HepG2 (cell line): ENCODE measurements around the gene ZNF341. TPM values are rescaled to one million over a fixed set of nuclear protein-coding genes. Genes with fewer than 3 reads are reported as not detected.

ENCODE experiments used
- HMGA1 ChIP-seq: sonication (generic); formaldehyde crosslinking; conservative IDR thresholded peaks from 2 replicates; pipeline ENCODE4 v1.4.0; 2020; ENCODE audit warnings: missing genetic modification reagents
- MAFG ChIP-seq: sonication (generic); formaldehyde crosslinking; IDR thresholded peaks from 2 replicates; pipeline ENCODE4 v1.5.1; 2020; ENCODE audit warnings: mild to moderate bottlenecking, missing genetic modification reagents
- MEF2D ChIP-seq: sonication (generic); formaldehyde crosslinking; IDR thresholded peaks from 2 replicates; pipeline ENCODE4 v1.5.1; 2020; ENCODE audit warnings: mild to moderate bottlenecking, missing genetic modification reagents
- NR2F6 ChIP-seq, 2 experiments: IDR thresholded peaks; 2 replicates each; pipeline ENCODE4 v1.6.1; 2016; ENCODE audit warnings: antibody characterized with exemption in 1 of 2, mild to moderate bottlenecking in 1 of 2
- SALL2 ChIP-seq: sonication (generic); formaldehyde crosslinking; IDR thresholded peaks from 2 replicates; pipeline ENCODE4 v1.8.1; 2023; ENCODE audit warnings: mild to moderate bottlenecking, missing genetic modification reagents, inconsistent platforms
- SPEN ChIP-seq: sonication (generic); formaldehyde crosslinking; IDR thresholded peaks from 2 replicates; pipeline ENCODE4 v1.5.1; 2020; ENCODE audit warnings: low read depth, mild to moderate bottlenecking, missing genetic modification reagents
- TCF7L2 ChIP-seq: IDR thresholded peaks from 2 replicates; pipeline ENCODE4 v1.6.1; 2011; ENCODE audit warnings: mild to moderate bottlenecking, low read depth, low read length, moderate library complexity
- ZFX ChIP-seq: sonication (generic); formaldehyde crosslinking; IDR thresholded peaks from 2 replicates; pipeline ENCODE4 v1.4.0; 2020; ENCODE audit warnings: mild to moderate bottlenecking, low read depth, missing genetic modification reagents, moderate library complexity
- ZNF225 ChIP-seq: sonication (generic); formaldehyde crosslinking; IDR thresholded peaks from 2 replicates; pipeline ENCODE4 v1.4.0; 2020; ENCODE audit warnings: mild to moderate bottlenecking, missing genetic modification reagents
- ZNF317 ChIP-seq: sonication (generic); formaldehyde crosslinking; IDR thresholded peaks from 2 replicates; pipeline ENCODE4 v1.5.0; 2020; ENCODE audit warnings: mild to moderate bottlenecking, missing genetic modification reagents
- ZNF546 ChIP-seq: sonication (generic); formaldehyde crosslinking; conservative IDR thresholded peaks from 2 replicates; pipeline ENCODE4 v1.8.1; 2023; ENCODE audit warnings: mild to moderate bottlenecking, missing genetic modification reagents
- ZNF644 ChIP-seq: IDR thresholded peaks from 2 replicates; pipeline ENCODE4 v1.6.1; 2016; ENCODE audit warnings: low read depth
- ZNF674 ChIP-seq: sonication (generic); formaldehyde crosslinking; IDR thresholded peaks from 2 replicates; pipeline ENCODE4 v1.5.0; 2020; ENCODE audit warnings: low read depth, mild to moderate bottlenecking, missing genetic modification reagents
- polyA plus RNA-seq, 8 experiments: library from polyadenylated mRNA; depleted of rRNA in 3 of 8; stranded (reverse) in 7 of 8; unstranded in 1 of 8; fragments of >200 nt; fragmentation: Illumina TruSeq in 4 of 8; extraction: Trizol in 4 of 8; gene quantifications; 2 replicates each; pipeline versions ENCODE4 v1.2.1 to v1.2.3, GENCODE V29; 2011 to 2016; ENCODE audit warnings: low read depth in 4 of 8, missing spikeins in 1 of 8, mixed read lengths in 1 of 8; ENCODE audit not compliant: insufficient read depth in 1 of 8
- total RNA-seq, 5 experiments: library from RNA; depleted of rRNA; stranded (reverse); fragments of >200 nt; fragmentation: Illumina TruSeq; extraction: Trizol; gene quantifications; 2 replicates each; pipeline ENCODE4 v1.2.3, GENCODE V29; 2016; ENCODE audit warnings: low read depth in 1 of 5
- TF ChIP-seq, protein P1 (sequence below): IDR thresholded peaks from 2 replicates; pipeline ENCODE4 v1.6.1; 2016; ENCODE audit warnings: low read depth, control low read depth
- TF ChIP-seq, protein P2 (sequence below): IDR thresholded peaks from 2 replicates; pipeline ENCODE4 v1.6.1; 2016; ENCODE audit warnings: missing biosample characterization, missing genetic modification reagents, low read depth
- TF ChIP-seq, protein P3 (sequence below): IDR thresholded peaks from 2 replicates; pipeline ENCODE4 v1.6.1; 2018; ENCODE audit warnings: missing genetic modification reagents, mild to moderate bottlenecking, missing compliant biosample characterization
- TF ChIP-seq, protein P4 (sequence below): sonication (generic); formaldehyde crosslinking; IDR thresholded peaks from 2 replicates; pipeline ENCODE4 v1.4.0; 2020; ENCODE audit warnings: missing genetic modification reagents, borderline replicate concordance
- TF ChIP-seq, protein P5 (sequence below): sonication (generic); formaldehyde crosslinking; conservative IDR thresholded peaks from 2 replicates; pipeline ENCODE4 v1.4.0; 2020; ENCODE audit warnings: missing genetic modification reagents
- TF ChIP-seq, protein P6 (sequence below): sonication (generic); formaldehyde crosslinking; IDR thresholded peaks from 2 replicates; pipeline ENCODE4 v1.5.0; 2020; ENCODE audit warnings: mild to moderate bottlenecking, missing genetic modification reagents, borderline replicate concordance

The ZNF341 gene
- total and polyA plus RNA-seq, 2 of the 13 experiments (the other 11 are each of a cell fraction or from before 2014, with no cell fraction given) = 1.1 to 2.2 TPM

DNA sequence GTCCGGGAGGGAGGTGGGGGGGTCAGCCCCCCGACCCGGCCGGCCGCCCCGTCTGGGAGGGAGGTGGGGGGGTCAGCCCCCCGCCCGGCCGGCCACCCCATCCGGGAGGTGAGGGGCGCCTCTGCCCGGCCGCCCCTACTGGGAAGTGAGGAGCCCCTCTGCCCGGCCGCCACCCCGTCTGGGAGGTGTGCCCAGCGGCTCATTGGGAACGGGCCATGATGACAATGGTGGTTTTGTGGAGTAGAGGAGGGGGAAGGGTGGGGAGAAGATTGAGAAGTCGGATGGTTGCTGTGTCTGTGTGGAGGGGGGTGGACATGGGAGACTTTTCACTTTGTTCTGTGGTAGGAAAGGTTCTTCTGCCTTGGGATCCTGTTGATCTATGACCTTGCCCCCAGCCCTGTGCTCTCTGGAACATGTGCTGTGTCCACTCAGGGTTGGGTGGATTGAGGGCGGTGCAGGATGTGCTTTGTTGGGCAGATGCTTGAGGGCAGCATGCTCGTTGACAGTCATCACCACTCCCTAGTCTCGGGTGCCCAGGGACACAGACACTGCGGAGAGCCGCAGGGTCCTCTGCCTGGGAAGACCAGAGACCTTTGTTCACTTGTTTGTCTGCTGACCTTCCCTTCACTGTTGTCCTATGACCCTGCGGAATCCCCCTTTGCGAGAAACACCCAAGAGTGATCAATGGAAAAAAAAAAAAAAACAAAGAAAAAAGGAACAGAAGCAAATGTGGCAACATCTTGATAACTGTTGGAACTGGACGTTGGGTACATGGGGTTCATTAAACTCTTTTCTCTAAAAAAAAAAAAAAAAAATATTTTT lies 30.0 kb upstream of the ZNF341 start (continued):
- TF ChIP-seq ZNF674 (CRISPR knock-in tag) (no peak), HMGA1 (no peak), MAFG (CRISPR knock-in tag) (no peak), ZNF644 (CRISPR knock-in tag) (peak; percentile 55; the same call in 1 of the 2 replicates), ZNF546 (CRISPR knock-in tag) (no peak), TCF7L2 (no peak), MEF2D (CRISPR knock-in tag) (peak; percentile 87; the same call in 1 of the 2 replicates), ZNF317 (CRISPR knock-in tag) (no peak; the same call in 1 of the 2 replicates), ZNF225 (CRISPR knock-in tag) (no peak), SPEN (CRISPR knock-in tag) (peak; percentile 86), ZFX (CRISPR knock-in tag) (peak; percentile 59; the same call in 1 of the 2 replicates), NR2F6 (IDR thresholded peaks at IDR 0.05) (peak; percentile 91), NR2F6 (CRISPR knock-in tag; IDR thresholded peaks at IDR 0.05) (peak; percentile 97), SALL2 (0 out of 2 replicates have a peak, but pooled peaks have one; percentile 36)
- TF ChIP-seq, protein P1, sequence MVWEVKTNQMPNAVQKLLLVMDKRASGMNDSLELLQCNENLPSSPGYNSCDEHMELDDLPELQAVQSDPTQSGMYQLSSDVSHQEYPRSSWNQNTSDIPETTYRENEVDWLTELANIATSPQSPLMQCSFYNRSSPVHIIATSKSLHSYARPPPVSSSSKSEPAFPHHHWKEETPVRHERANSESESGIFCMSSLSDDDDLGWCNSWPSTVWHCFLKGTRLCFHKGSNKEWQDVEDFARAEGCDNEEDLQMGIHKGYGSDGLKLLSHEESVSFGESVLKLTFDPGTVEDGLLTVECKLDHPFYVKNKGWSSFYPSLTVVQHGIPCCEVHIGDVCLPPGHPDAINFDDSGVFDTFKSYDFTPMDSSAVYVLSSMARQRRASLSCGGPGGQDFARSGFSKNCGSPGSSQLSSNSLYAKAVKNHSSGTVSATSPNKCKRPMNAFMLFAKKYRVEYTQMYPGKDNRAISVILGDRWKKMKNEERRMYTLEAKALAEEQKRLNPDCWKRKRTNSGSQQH (CRISPR knock-in tag) = no peak
- TF ChIP-seq, protein P2, sequence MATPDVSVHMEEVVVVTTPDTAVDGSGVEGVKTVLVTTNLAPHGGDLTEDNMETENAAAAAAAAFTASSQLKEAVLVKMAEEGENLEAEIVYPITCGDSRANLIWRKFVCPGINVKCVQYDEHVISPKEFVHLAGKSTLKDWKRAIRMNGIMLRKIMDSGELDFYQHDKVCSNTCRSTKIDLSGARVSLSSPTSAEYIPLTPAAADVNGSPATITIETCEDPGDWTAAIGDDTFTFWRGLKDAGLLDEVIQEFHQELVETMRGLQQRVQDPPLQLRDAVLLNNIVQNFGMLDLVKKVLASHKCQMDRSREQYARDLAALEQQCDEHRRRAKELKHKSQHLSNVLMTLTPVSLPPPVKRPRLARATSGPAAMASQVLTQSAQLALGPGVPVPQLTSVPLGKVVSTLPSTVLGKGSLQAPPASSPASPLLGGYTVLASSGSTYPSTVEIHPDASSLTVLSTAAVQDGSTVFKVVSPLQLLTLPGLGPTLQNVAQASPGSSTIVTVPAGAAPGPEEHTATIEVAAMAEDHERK = no peak
- TF ChIP-seq, protein P3, sequence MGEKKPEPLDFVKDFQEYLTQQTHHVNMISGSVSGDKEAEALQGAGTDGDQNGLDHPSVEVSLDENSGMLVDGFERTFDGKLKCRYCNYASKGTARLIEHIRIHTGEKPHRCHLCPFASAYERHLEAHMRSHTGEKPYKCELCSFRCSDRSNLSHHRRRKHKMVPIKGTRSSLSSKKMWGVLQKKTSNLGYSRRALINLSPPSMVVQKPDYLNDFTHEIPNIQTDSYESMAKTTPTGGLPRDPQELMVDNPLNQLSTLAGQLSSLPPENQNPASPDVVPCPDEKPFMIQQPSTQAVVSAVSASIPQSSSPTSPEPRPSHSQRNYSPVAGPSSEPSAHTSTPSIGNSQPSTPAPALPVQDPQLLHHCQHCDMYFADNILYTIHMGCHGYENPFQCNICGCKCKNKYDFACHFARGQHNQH (CRISPR knock-in tag) = peak; percentile 81; the same call in 1 of the 2 replicates
- TF ChIP-seq, protein P4, sequence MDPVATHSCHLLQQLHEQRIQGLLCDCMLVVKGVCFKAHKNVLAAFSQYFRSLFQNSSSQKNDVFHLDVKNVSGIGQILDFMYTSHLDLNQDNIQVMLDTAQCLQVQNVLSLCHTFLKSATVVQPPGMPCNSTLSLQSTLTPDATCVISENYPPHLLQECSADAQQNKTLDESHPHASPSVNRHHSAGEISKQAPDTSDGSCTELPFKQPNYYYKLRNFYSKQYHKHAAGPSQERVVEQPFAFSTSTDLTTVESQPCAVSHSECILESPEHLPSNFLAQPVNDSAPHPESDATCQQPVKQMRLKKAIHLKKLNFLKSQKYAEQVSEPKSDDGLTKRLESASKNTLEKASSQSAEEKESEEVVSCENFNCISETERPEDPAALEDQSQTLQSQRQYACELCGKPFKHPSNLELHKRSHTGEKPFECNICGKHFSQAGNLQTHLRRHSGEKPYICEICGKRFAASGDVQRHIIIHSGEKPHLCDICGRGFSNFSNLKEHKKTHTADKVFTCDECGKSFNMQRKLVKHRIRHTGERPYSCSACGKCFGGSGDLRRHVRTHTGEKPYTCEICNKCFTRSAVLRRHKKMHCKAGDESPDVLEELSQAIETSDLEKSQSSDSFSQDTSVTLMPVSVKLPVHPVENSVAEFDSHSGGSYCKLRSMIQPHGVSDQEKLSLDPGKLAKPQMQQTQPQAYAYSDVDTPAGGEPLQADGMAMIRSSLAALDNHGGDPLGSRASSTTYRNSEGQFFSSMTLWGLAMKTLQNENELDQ = no peak
- TF ChIP-seq, protein P5, sequence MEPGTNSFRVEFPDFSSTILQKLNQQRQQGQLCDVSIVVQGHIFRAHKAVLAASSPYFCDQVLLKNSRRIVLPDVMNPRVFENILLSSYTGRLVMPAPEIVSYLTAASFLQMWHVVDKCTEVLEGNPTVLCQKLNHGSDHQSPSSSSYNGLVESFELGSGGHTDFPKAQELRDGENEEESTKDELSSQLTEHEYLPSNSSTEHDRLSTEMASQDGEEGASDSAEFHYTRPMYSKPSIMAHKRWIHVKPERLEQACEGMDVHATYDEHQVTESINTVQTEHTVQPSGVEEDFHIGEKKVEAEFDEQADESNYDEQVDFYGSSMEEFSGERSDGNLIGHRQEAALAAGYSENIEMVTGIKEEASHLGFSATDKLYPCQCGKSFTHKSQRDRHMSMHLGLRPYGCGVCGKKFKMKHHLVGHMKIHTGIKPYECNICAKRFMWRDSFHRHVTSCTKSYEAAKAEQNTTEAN (CRISPR knock-in tag) = no peak
- TF ChIP-seq, protein P6, sequence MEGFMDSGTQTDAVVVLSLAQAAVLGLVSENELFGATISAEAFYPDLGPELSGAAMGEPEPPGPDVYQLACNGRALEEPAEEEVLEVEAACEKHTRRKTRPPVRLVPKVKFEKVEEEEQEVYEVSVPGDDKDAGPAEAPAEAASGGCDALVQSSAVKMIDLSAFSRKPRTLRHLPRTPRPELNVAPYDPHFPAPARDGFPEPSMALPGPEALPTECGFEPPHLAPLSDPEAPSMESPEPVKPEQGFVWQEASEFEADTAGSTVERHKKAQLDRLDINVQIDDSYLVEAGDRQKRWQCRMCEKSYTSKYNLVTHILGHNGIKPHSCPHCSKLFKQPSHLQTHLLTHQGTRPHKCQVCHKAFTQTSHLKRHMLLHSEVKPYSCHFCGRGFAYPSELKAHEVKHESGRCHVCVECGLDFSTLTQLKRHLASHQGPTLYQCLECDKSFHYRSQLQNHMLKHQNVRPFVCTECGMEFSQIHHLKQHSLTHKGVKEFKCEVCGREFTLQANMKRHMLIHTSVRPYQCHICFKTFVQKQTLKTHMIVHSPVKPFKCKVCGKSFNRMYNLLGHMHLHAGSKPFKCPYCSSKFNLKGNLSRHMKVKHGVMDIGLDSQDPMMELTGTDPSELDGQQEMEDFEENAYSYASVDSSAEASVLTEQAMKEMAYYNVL (CRISPR knock-in tag) = peak; percentile 93
